Measurements from ENCODE around the gene UVRAG.

The UVRAG gene

GRCh38 chr11:75770102-75770501, 44.9 kb upstream of the UVRAG start:
- no peak for TF ChIP-seq CTCF (IDR thresholded peaks at IDR 0.05; ENCODE audit: control insufficient read depth, extremely low read depth, insufficient read depth)
- no peak for DNase-seq (ENCODE audit: low read depth)
- H3K4me3 ChIP-seq (ENCODE audit: low read depth, low read length): no peak overlapping the region

- no peak overlapping the region for H3K4me3 ChIP-seq (ENCODE audit: low read depth, low read length)
- no peak for TF ChIP-seq CTCF (IDR thresholded peaks at IDR 0.05; ENCODE audit: control insufficient read depth, extremely low read depth, insufficient read depth)
- DNase-seq (ENCODE audit: low read depth): no peak
Observed at GRCh38 chr11:75771646-75772410, 43.2 kb upstream of the UVRAG start.

GRCh38 chr11:75773595-75774353, 41.2 kb upstream of the UVRAG start:
- no peak for DNase-seq (ENCODE audit: low read depth)
- TF ChIP-seq CTCF (IDR thresholded peaks at IDR 0.05; ENCODE audit: control insufficient read depth, extremely low read depth, insufficient read depth): no peak
- no peak overlapping the region for H3K4me3 ChIP-seq (ENCODE audit: low read depth, low read length)

GRCh38 chr11:75775056-75775455, 40.0 kb upstream of the UVRAG start:
- H3K4me3 ChIP-seq (ENCODE audit: low read depth, low read length): no peak overlapping the region
- no peak for TF ChIP-seq CTCF (IDR thresholded peaks at IDR 0.05; ENCODE audit: control insufficient read depth, extremely low read depth, insufficient read depth)
- DNase-seq (ENCODE audit: low read depth): no peak

GRCh38 chr11:75776546-75776945, 38.5 kb upstream of the UVRAG start:
- TF ChIP-seq CTCF (IDR thresholded peaks at IDR 0.05; ENCODE audit: control insufficient read depth, extremely low read depth, insufficient read depth): no peak
- DNase-seq (ENCODE audit: low read depth): no peak
- no peak overlapping the region for H3K4me3 ChIP-seq (ENCODE audit: low read depth, low read length)

GRCh38 chr11:75777461-75778110, 37.4 kb upstream of the UVRAG start:
- no peak overlapping the region for H3K4me3 ChIP-seq (ENCODE audit: low read depth, low read length)
- no peak for DNase-seq (ENCODE audit: low read depth)
- no peak for TF ChIP-seq CTCF (IDR thresholded peaks at IDR 0.05; ENCODE audit: control insufficient read depth, extremely low read depth, insufficient read depth)

Data from LNCaP clone FGC (cell line).